Adrenal gland (tissue), 5 donors: ENCODE data around the gene THSD4.

Experiments used
- POLR2A ChIP-seq, 2 donors: fragments of 450-650 bp; IDR thresholded peaks; one replicate each; pipeline ENCODE4 v1.6.1; 2017; ENCODE audit warnings: antibody characterized with exemption in 2 of 2, mild to moderate bottlenecking in 2 of 2, moderate library complexity in 1 of 2
- TF ChIP-seq, protein P1 (sequence below), 6 experiments: fragments of 450-650 bp in 4 of 6; fragments of 200-600 bp in 2 of 6; sonication (generic) in 1 of 6; IDR thresholded peaks; 1 replicate in 5 of 6; 2 replicates in 1 of 6; pipeline versions ENCODE4 v1.5.1 to v1.8.0; 2016 to 2021; ENCODE audit warnings: antibody characterized with exemption in 6 of 6, mild to moderate bottlenecking in 2 of 6, moderate library complexity in 1 of 6
- donor health status: DM: no; HTN: no; CAD: no.

DNA sequence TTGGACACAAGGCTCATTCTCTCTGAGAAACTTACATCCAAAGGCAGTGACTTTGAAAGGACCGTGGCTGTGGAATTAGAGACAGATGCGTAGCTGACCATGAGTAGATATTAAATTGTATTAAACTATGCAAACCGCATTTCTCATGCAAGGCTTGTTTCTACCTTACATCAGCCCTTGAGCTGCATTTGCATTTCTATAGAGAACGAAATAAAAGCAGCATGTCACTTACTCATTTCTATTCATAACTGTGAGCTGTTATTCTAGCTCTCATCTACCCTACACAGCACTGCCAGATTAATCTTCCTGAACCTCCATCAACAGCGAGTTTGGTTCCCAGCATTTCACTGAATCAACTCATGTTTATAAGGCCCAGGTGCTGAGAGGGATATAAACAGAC, 72.3 kb downstream of the THSD4 start:
- TF ChIP-seq, protein P1, sequence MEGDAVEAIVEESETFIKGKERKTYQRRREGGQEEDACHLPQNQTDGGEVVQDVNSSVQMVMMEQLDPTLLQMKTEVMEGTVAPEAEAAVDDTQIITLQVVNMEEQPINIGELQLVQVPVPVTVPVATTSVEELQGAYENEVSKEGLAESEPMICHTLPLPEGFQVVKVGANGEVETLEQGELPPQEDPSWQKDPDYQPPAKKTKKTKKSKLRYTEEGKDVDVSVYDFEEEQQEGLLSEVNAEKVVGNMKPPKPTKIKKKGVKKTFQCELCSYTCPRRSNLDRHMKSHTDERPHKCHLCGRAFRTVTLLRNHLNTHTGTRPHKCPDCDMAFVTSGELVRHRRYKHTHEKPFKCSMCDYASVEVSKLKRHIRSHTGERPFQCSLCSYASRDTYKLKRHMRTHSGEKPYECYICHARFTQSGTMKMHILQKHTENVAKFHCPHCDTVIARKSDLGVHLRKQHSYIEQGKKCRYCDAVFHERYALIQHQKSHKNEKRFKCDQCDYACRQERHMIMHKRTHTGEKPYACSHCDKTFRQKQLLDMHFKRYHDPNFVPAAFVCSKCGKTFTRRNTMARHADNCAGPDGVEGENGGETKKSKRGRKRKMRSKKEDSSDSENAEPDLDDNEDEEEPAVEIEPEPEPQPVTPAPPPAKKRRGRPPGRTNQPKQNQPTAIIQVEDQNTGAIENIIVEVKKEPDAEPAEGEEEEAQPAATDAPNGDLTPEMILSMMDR (IDR thresholded peaks at IDR 0.05): no peak
- TF ChIP-seq POLR2A (IDR thresholded peaks at IDR 0.05): no peak
